ENCODE data around the gene PHACTR4.
"Not testable (repeated sequence)": the region's sequence is repeated elsewhere in the genome, so short reads cannot be mapped to it uniquely, and the experiment has no call there.

PHACTR4 gene

GRCh38 chr1:28521502-28522164, 152.1 kb downstream of the PHACTR4 start:
- no peak for DNase-seq (ENCODE audit: low read depth in 2 of 2)

DNA sequence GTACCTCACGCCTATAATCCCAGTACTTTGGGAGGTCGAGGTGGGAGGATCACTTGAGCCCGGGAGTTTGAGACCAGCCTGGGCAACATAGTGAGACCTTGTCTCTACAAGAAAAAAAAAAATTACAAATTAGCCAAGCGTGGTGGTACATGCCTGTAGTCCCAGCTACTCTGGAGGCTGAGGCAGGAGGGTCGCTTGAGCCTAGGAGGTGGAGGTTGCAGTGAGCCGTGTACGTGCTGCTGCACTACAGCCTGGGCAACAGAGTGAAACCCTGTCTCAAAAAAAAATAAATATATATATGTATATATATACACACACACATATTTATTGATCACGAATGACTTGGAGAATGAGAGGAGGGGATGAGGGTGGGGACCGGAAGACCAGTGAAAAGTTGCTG, 153.0 kb downstream of the PHACTR4 start:
- DNase-seq (ENCODE audit: low read depth in 2 of 2), result not testable (repeated sequence)

- not testable (repeated sequence) for DNase-seq (ENCODE audit: low read depth in 2 of 2)
These were observed 155.6 kb downstream of the PHACTR4 start for GRCh38 chr1:28525002-28525642.

DNA sequence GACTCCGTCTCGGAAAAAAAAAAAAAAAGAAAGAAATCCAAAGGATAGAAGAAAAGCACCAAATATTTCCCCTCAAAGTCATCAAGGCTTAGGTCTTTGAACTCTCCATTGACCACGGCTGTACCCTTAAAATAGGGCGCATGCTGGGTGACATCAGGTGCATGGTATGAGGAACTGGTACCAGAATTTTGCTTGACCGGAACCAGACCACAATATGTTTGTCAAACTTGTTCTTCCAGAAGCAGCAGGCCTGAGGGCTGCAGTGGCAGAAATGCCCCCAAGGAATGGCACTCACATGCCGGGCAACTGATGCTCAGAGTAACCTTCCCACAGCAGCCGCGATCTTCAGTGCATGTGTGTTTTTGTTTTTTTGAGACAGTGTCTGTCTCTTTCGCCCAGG, 157.3 kb downstream of the PHACTR4 start:
- no peak for DNase-seq (ENCODE audit: low read depth in 2 of 2)

GRCh38 chr1:28530456-28530855, 160.9 kb downstream of the PHACTR4 start:
- DNase-seq (ENCODE audit: low read depth in 2 of 2), result no peak

DNA sequence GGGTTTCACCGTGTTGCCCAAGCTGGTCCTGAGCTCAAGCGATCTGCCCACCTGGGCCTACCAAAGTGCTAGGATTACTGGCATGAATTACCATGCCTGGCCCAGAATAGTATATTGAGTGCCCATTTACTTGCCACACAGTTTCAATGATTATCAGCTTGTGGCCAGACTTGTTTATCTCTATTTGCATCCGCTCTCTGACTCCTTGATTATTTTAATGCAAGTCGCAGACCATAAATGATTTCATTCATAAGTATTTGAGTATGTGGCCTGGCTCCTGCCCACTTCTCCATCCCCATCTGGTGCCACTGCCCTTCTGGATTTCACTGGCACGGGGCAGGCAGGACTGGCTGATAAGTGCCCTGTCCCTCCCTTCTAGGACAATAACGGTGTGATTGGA, 165.1 kb downstream of the PHACTR4 start:
- DNase-seq (ENCODE audit: low read depth in 2 of 2), result no peak

DNA sequence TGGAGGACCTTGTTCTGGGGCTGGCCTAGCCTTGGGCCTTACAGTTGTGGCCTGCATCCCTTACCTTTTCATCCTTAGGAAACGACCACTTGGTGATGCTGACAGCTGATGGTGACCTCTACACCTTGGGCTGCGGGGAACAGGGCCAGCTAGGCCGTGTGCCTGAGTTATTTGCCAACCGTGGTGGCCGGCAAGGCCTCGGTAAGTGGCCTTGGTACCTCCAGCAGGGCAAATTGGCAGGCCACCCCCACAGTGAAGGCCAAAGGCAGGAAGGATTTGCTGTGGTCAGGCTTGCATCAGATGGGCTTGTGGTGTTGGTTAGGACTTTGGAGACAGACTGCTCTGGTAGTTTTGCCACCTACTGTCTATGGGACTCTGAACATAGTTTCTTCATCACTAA, 165.6 kb downstream of the PHACTR4 start:
- DNase-seq (ENCODE audit: low read depth in 2 of 2), result no peak

DNA sequence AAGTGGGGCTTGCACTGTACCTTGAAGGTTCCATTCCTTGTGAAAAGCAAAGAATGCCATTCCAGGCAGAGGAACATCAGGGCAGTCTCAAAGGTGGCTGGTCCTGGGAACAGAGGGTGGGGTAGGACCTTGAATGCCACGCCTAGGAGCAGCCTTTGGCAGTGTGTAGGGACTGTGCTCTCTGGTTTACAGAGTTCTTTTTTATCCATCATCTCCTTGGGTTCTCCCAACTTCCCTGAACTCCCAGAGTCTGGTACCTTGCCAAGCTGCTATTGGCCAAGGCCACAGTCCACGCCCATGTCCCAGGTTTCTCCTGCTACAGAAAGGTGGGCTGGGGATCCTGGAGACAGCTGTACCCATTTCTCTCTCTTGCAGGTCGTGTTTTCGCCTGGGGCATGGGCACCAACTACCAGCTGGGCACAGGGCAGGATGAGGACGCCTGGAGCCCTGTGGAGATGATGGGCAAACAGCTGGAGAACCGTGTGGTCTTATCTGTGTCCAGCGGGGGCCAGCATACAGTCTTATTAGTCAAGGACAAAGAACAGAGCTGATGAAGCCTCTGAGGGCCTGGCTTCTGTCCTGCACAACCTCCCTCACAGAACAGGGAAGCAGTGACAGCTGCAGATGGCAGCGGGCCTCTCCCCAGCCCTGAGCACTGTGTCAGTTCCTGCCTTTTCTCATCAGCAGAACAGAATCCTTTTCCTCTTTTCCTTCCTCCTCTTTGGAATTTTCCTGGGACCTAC, 168.1 kb downstream of the PHACTR4 start:
- DNase-seq (ENCODE audit: low read depth in 2 of 2), result no peak

DNA sequence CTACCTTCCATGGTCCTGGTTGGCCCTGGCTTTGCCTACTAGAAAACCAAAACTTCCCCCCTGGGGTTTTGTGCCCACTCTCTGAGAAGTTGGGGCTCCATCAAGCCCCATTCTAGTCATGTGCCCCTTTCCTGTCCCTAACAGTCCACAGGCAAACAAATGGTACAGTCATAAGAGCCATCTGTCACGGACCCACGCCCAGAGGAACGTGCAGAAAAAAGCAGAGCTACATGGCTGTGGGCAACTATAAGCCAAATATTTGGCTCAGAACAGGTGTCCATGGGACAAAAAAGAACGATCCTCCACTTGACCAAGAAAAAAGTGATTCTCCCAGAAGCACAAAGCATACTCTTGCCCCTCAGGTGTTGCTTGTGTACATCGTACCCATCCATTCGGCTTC, 168.7 kb downstream of the PHACTR4 start:
- no peak for DNase-seq (ENCODE audit: low read depth in 2 of 2)

GRCh38 chr1:28540651-28541050, 171.1 kb downstream of the PHACTR4 start:
- no peak for DNase-seq (ENCODE audit: low read depth in 2 of 2)

DNA sequence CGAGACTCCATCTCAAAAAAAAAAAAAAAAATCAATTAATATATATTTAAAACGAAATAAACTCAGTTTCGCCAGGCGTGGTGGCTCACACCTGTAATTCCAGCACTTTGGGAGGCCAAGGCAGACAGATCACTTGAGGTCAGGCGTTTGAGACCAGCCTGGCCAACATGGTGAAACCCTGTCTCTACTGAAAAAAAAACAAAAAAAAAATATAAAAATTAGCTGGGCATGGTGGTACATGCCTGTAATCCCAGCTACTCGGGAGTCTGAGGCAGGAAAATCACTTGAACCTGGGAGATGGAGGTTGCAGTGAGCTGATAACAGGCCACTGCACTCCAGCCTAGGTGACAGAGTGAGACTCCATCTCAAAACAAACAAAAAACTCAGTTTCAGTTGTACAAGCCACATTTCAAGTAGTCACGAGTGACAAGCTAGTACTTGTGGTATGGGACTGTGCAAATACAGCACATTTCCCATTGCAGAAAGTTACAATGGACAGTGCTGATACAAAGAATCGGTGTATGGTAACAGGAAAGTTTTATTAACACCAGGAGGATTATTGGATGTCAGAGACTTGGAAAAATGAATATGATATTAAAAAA, 172.0 kb downstream of the PHACTR4 start:
- DNase-seq (ENCODE audit: low read depth in 2 of 2), result not testable (repeated sequence)

GRCh38 chr1:28545246-28545628, 175.7 kb downstream of the PHACTR4 start:
- DNase-seq (ENCODE audit: low read depth in 2 of 2), result no peak

DNA sequence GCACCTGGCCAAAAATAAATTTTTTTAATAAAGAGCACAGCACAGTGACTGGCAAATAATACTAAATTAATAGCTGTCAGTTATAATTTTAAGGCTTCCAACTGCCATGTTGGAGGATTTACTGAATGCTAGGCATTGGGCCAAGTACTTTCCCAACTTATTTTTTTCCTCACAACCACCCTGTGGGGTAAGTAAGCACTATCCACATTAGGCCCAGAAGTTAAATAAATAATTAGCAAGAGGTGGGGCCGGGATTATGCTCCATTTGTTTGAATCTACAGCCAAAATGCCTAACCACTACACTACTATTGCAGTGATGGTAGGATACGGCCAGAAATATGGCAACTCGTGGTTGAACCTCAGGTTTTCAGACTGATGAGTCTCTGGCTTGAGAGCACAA, 178.8 kb downstream of the PHACTR4 start:
- DNase-seq (ENCODE audit: low read depth in 2 of 2), result no peak

All from stimulated activated CD4-positive, alpha-beta T cell treated with anti-CD3 and anti-CD28 coated beads, Interleukin-1b, Interleukin-23, amount 100 ng/mL, for 1 hour (primary cell).